Ureter (tissue), 1 donor: Measurements from ENCODE around the gene PDPK1. TPM values are rescaled to one million over a fixed set of nuclear protein-coding genes. Genes with fewer than 3 reads are reported as not detected.
A peak's percentile ranks its signal among the peaks of the same experiment; 100 is the strongest.
"Not testable (repeated sequence)": the region's sequence is repeated elsewhere in the genome, so short reads cannot be mapped to it uniquely, and the experiment has no call there.

ENCODE experiments used
- DNase-seq: peaks from one replicate; pipeline ENCODE4 v3.0.0-alpha.2; 2020; ENCODE audit warnings: low spot score
- total RNA-seq: library from RNA; stranded (reverse); gene quantifications from one replicate; pipeline ENCODE4 v1.2.4, GENCODE V29; 2023
- donor health status: DM: yes; HTN: yes; CAD: no.

The PDPK1 gene
- total RNA-seq, 1 donor from 2014 or later = 65.9 TPM

DNA sequence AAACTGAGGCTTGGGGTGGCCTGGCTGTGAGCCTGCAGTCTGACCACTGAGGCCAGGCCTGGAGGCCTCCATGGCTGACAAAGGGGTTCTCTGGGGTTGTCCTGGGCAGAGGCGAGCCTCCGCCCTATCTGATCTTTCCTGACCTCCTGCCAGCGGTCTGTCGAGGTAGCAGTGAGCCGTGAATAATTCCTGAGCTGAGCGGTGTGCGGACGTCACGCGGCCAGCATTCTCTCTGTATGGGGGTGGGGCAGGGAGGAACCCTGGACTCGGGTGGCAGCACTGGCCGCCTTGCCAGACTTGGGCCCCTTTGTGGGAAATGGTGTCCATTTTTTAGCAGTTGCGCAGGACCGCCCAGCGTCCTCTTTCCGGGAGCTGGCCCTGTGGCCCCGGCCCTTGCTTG is 74.1 kb downstream of the PDPK1 start:
- DNase-seq = not testable (repeated sequence)

DNA sequence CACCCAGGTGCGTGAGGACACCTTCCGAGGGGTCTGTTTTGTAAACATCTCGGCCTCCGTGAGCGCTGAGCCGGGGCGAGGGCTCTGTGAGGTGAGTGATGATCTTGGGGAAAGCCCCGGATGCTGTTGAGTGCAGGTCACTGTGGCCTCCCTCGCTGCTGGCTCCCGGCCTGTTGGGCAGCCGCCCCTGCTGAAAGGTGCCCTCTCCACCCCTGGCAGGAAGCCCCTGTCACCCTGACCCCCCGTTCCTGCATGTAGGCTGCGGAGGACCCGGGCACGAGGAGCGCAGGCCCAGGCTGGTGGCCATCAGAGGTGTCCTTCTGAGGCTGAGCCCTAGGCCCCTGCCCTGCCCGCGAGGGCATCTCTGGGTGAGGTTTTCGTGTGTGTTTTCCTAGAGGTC is 75.4 kb downstream of the PDPK1 start:
- not testable (repeated sequence) for DNase-seq

DNA sequence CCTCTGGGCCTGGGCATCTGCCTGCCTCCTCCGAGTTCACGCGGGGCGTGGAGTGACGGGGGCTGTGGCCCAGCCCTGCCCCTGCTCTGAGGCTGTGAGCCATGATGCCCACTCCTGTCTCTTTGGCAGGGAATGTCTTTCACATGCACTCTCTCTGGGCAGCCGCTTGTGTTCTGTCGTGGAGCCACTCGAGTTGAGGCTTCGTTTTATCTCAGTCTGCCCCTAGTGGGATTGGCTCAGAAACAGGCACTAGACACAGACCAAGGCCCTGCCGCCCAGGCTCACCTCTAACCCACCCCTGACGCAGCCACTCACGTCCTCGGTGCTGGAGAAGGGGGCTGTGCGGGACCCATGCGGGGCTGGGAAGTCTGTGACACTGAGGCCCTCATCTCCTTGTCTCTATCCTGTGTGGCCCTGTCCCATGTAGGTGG is 77.0 kb downstream of the PDPK1 start:
- no peak for DNase-seq

DNA sequence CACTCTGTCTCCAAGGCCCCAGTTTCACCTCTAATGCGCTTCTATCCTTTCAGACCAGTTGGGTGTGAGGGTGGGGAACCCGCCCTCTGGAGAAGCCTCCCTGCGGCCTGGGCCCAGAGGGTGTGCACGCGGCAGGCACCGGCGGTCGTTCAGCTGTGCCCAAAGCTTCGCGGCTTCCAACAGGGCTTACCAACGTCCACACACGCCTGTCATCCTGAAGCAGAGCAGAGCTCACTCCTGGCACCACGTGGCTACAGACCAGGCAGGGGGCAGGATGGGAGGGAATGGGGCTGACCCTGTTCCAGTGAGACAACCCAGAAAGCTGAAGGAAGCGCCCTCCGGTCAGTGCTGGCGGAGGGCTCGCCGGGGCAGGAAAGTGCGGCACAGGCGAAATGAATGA is 81.1 kb downstream of the PDPK1 start:
- not testable (repeated sequence) for DNase-seq

DNA sequence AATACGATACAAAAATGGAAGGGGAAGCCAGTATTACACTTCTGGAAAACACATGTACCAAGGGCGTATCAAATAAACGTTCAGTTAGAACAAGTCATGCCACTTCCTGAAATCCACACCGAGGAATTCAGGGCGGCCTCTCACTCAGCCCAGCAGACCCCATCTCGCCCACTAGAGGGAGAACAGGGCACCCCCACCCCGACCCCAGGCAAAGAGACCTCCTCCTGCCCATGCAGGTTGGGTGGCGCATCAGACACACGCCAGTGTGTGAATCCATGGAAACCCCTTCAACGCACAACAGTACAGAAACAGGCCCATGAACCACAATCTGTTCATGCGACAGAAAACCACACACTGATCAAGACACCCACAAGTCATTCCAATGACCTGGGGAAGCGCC is 81.8 kb downstream of the PDPK1 start:
- not testable (repeated sequence) for DNase-seq

- DNase-seq = not testable (repeated sequence)
Observed at GRCh38 chr16:2620870-2621269, 83.0 kb downstream of the PDPK1 start.

DNA sequence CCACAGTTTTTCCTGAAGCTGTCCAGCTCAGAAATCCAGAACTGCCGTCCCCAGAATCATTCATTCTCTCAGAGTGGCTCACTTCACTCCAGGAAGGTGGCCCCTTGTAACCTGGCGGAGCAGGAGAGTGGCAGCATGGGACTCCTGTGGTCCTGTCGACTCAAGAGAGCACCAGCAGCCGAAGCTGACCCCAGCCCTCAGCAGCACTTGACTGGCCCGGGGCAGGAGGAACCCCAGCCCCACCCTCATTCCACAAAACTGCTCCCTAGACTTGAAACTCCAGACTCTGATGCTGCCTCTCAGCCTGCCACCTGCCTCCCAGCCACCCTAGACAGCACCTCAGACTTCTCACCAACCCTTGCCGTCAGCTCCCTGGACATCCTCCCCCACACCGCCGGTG is 83.6 kb downstream of the PDPK1 start:
- DNase-seq = not testable (repeated sequence)

GRCh38 chr16:2627075-2627474 is 89.3 kb downstream of the PDPK1 start:
- not testable (repeated sequence) for DNase-seq

GRCh38 chr16:2631203-2631602 is 93.4 kb downstream of the PDPK1 start:
- DNase-seq = not testable (repeated sequence)

- not testable (repeated sequence) for DNase-seq
Observed at GRCh38 chr16:2632291-2632690, 94.5 kb downstream of the PDPK1 start.

GRCh38 chr16:2639071-2639721 is 101.4 kb downstream of the PDPK1 start:
- peak; percentile 53 for DNase-seq

- DNase-seq = not testable (repeated sequence)
Observed at GRCh38 chr16:2639722-2640072, 101.9 kb downstream of the PDPK1 start.

DNA sequence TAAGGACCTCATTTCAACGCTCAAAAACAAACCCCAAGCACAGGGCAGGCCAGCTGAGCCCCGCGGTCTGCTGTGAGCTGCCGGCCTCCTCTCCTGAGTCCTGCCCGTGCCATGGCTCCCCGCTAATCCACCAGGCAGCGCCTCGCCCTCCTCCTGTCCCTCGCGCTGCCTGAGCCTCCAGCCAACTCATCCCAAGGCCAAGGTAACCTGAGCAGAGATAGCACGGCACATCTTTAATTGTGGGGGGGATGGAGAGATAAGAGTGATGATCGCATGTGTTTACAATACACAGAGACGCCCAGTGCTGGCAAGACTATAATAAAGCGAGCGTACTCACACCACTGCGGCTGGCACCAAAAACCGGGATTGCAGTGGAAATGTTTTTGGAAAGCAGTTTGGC is 104.7 kb downstream of the PDPK1 start:
- DNase-seq = not testable (repeated sequence)

- DNase-seq = not testable (repeated sequence)
Observed at GRCh38 chr16:2644754-2645453, 107.1 kb downstream of the PDPK1 start.

- not testable (repeated sequence) for DNase-seq
Observed at GRCh38 chr16:2651268-2651871, 113.5 kb downstream of the PDPK1 start.

Other genes starting within 250 kb of the PDPK1 start
- gene ABCA3, start 197.3 kb upstream of the PDPK1 start, total RNA-seq = 10.4 TPM
- 7.8 TPM for gene CCNF, start 108.6 kb upstream of the PDPK1 start, total RNA-seq
- 1.5 TPM for gene TEDC2, start 77.9 kb upstream of the PDPK1 start, total RNA-seq
- not detected for gene NTN3, start 66.7 kb upstream of the PDPK1 start, total RNA-seq
- gene TBC1D24, start 62.9 kb upstream of the PDPK1 start, total RNA-seq = 6.5 TPM
- 170 TPM for gene ATP6V0C, start 24.1 kb upstream of the PDPK1 start, total RNA-seq
- 23.2 TPM for gene AMDHD2, start 17.6 kb upstream of the PDPK1 start, total RNA-seq
- gene CEMP1, start 6.6 kb upstream of the PDPK1 start, total RNA-seq = 0.29 TPM
- gene KCTD5, start 144.5 kb downstream of the PDPK1 start, total RNA-seq = 17.5 TPM
- 3.1 TPM for gene PRSS27, start 182.2 kb downstream of the PDPK1 start, total RNA-seq
- 669 TPM for gene SRRM2, start 214.6 kb downstream of the PDPK1 start, total RNA-seq
- gene ELOB, start 239.3 kb downstream of the PDPK1 start, total RNA-seq = 274 TPM
- not detected for gene PRSS33, start 249.5 kb downstream of the PDPK1 start, total RNA-seq